ENCODE results near the gene MVK.

Gene MVK

DNA sequence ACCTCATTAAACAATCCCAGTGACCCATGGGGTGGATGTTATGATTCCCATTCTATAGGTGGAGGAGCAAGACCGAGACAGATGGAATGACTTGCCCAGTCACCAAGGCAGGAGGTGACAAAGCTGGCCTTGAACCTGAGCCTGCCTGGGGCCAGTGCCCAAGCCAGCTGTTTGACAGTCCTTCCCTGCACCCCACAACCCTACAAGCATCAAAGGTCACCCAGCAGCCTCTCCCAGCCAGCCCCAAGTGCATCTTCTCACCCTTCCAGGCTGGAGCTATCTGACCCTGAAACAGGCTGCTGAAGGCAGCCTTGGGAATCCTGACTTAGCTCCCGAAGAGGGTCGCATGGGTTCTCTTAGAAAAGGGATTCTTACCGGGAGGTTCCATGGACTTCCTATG, 20.6 kb upstream of the MVK start:
- no peak for DNase-seq (ENCODE audit: low read depth)
- TF ChIP-seq, protein P1, sequence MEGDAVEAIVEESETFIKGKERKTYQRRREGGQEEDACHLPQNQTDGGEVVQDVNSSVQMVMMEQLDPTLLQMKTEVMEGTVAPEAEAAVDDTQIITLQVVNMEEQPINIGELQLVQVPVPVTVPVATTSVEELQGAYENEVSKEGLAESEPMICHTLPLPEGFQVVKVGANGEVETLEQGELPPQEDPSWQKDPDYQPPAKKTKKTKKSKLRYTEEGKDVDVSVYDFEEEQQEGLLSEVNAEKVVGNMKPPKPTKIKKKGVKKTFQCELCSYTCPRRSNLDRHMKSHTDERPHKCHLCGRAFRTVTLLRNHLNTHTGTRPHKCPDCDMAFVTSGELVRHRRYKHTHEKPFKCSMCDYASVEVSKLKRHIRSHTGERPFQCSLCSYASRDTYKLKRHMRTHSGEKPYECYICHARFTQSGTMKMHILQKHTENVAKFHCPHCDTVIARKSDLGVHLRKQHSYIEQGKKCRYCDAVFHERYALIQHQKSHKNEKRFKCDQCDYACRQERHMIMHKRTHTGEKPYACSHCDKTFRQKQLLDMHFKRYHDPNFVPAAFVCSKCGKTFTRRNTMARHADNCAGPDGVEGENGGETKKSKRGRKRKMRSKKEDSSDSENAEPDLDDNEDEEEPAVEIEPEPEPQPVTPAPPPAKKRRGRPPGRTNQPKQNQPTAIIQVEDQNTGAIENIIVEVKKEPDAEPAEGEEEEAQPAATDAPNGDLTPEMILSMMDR (IDR thresholded peaks at IDR 0.05; ENCODE audit: low read depth, low read length, missing control alignments) = no peak
- no peak overlapping the region for H3K4me3 ChIP-seq (ENCODE audit: low read depth, low read length)

- H3K4me3 ChIP-seq (ENCODE audit: low read depth, low read length) = no peak overlapping the region
- no peak for DNase-seq (ENCODE audit: low read depth)
- TF ChIP-seq, protein P1 (IDR thresholded peaks at IDR 0.05; ENCODE audit: low read depth, low read length, missing control alignments) = no peak
Observed at GRCh38 chr12:109553483-109553882, 20.1 kb upstream of the MVK start.

DNA sequence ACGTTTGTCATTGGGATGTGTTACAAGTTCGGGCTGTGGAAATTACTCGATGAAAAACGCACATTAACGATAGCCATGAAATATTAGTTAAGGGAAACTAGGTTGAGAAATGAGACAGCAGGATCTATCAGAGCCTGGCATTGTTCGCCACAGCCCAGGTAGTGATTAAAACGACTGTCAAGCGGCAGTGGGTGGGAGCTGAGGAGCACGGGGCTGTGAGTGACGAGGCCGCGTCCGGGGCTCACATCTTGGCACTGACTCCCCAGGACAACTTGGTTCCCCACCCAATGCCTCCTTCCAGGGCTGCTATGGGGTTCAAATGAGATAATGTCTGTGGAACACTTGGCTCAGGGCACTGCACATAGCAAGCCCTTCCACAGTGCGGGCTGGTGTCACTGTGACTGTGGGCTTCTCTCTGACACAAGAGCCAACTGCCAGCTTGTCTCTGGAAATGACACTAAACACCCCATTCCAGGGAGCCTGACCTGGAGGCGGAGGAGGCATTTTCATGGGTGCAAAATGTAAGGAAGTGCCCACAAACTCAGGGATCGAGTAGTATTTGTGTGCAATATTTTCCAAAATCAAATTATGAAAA, 19.6 kb upstream of the MVK start:
- no peak overlapping the region for H3K4me3 ChIP-seq (ENCODE audit: low read depth, low read length)
- DNase-seq (ENCODE audit: low read depth) = no peak
- TF ChIP-seq, protein P1 (IDR thresholded peaks at IDR 0.05; ENCODE audit: low read depth, low read length, missing control alignments) = no peak

DNA sequence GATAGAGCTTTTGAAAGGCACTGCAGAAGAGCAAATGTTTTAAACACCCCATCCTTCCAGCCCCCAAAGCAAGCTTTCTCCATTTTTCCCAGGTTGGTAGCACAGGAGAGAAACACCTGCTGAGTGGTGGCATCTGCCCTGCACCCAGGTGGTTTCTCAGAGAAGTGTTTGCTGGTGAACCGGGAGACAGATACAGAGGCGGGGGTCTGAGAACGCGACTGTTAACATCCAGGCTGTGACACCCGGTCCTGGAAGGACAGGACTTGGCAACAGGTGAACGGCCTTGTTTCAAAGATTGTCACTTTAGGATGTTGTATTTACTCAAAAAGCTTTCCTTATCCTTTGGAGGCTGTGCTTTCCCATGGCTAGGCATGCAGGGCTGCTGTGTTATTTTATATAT, 18.8 kb upstream of the MVK start:
- no peak for DNase-seq (ENCODE audit: low read depth)
- TF ChIP-seq, protein P1 (IDR thresholded peaks at IDR 0.05; ENCODE audit: low read depth, low read length, missing control alignments) = no peak
- H3K4me3 ChIP-seq (ENCODE audit: low read depth, low read length) = no peak overlapping the region

DNA sequence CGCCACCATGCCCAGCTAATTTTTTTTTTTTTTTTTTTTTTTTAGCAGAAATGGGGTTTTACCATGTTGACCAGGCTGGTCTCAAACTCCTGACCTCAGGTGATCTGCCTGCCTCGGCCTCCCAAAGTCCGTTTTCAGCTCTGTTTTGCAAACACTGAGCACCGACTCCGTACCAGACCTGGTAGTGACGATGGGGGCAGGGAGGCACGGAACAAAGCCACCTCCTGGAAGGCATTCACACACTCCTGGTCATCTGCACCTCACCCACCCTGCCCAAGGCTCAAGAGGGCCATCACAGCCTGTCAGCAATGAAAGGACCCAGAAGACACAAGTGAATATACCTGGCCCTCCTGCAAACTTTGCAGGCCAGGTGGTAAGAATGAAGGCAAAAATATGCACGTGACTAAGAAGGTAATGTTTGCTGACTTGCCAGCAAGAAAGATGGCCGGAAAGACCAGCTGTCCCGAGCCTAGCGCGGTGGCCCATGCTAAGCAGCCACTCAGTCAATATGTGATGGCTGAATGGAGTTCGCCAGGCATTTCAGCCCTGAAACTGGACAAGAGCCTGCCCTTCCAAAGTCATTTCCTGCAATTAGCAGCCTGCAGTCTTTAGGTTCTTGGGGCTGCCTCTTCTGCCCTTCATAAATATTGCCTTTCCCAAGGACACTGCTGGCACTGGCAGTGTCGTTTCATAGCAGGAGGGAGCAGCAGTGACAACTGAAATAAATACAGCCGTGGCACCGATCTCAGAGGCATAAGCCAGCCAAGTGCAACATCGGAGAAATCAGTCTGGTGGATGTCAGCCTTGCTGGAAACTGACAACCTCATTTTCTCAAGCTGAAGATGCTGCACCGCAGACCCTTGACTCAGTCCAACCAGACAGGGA, 17.9 kb upstream of the MVK start:
- TF ChIP-seq, protein P1 (IDR thresholded peaks at IDR 0.05; ENCODE audit: low read depth, low read length, missing control alignments) = no peak
- DNase-seq (ENCODE audit: low read depth) = no peak
- H3K4me3 ChIP-seq (ENCODE audit: low read depth, low read length) = no peak overlapping the region

DNA sequence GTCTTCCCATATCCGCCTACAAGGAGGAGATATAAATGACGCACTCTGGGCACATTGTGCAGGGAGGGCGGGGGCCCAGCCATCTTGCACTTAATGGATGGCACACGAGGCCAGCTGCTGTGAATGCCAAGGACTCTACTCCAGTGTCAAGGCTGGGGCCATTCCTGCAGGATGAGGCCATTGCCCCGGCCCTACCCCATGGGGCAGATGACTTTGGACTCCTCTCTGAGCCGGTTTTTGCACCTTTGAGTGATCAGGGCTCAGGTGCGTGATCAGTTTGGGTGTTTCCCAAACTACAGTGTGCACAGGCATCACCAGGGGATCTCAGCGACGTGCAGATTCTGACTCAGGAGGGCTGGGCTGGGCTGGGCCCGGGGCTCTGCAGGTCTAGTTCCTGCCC, 16.4 kb upstream of the MVK start:
- no peak overlapping the region for H3K4me3 ChIP-seq (ENCODE audit: low read depth, low read length)
- TF ChIP-seq, protein P1 (IDR thresholded peaks at IDR 0.05; ENCODE audit: low read depth, low read length, missing control alignments) = no peak
- DNase-seq (ENCODE audit: low read depth) = no peak
